IPS-NIHi11 (cell line): Measurements from ENCODE around the gene CCDC87.
"Not testable (repeated sequence)": the region's sequence is repeated elsewhere in the genome, so short reads cannot be mapped to it uniquely, and the experiment has no call there.

ENCODE experiments used
- DNase-seq: peaks from one replicate; pipeline ENCODE4 v3.0.0; 2012; ENCODE audit warnings: mixed read lengths, low spot score

Gene CCDC87

GRCh38 chr11:66592457-66593302 is at the start of gene CCDC87, which contains the start of gene CCS:
Gene CCDC87 (minus strand): TSS chr11:66593063. CDS start chr11:66593015, 48 bp downstream.
Gene CCS (plus strand): TSS chr11:66593185. CDS start chr11:66593262, 77 bp downstream.
- peak; percentile 100 for DNase-seq

GRCh38 chr11:66641834-66642233 is 49.0 kb upstream of the CCDC87 start:
- DNase-seq = no peak

GRCh38 chr11:66639814-66640340 is 47.0 kb upstream of the CCDC87 start:
- not testable (repeated sequence) for DNase-seq

- no peak for DNase-seq
Observed at GRCh38 chr11:66639066-66639813, 46.4 kb upstream of the CCDC87 start.

GRCh38 chr11:66638177-66639065 is 45.6 kb upstream of the CCDC87 start, which contains the start of gene RBM4:
Gene RBM4 (plus strand): TSS chr11:66638703. CDS start chr11:66639712, 1,009 bp downstream.
- DNase-seq = peak; percentile 97

GRCh38 chr11:66637557-66638176 is 44.8 kb upstream of the CCDC87 start:
- DNase-seq = no peak

- DNase-seq = no peak
Observed at GRCh38 chr11:66636411-66636810, 43.5 kb upstream of the CCDC87 start.

GRCh38 chr11:66632952-66633351 is 40.1 kb upstream of the CCDC87 start:
- no peak for DNase-seq

GRCh38 chr11:66631883-66632282 is 39.0 kb upstream of the CCDC87 start:
- no peak for DNase-seq

- no peak for DNase-seq
Observed at GRCh38 chr11:66629356-66629755, 36.5 kb upstream of the CCDC87 start.

- no peak for DNase-seq
Observed at GRCh38 chr11:66628061-66628603, 35.3 kb upstream of the CCDC87 start.

- DNase-seq = no peak
Observed at GRCh38 chr11:66626926-66627325, 34.1 kb upstream of the CCDC87 start.

GRCh38 chr11:66626382-66626781 is 33.5 kb upstream of the CCDC87 start:
- DNase-seq = no peak

- no peak for DNase-seq
Observed at GRCh38 chr11:66625752-66626149, 32.9 kb upstream of the CCDC87 start.

GRCh38 chr11:66625041-66625751 is 32.3 kb upstream of the CCDC87 start:
- DNase-seq = no peak

- no peak for DNase-seq
Observed at GRCh38 chr11:66624450-66624849, 31.6 kb upstream of the CCDC87 start.

GRCh38 chr11:66619080-66619554 is 26.3 kb upstream of the CCDC87 start:
- no peak for DNase-seq

GRCh38 chr11:66617155-66617834 is 24.4 kb upstream of the CCDC87 start:
- DNase-seq = no peak

GRCh38 chr11:66616379-66617154 is 23.7 kb upstream of the CCDC87 start, which contains the start of gene RBM14:
Gene RBM14 (plus strand): TSS chr11:66616630. CDS start chr11:66616721, 91 bp downstream.
- peak; percentile 98 for DNase-seq
